Ovary (tissue), 3 donors: ENCODE measurements around the gene GUCD1.

Source experiments
- CTCF ChIP-seq, 3 donors: fragments of 450-650 bp in 2 of 3; fragments of 200-600 bp in 1 of 3; IDR thresholded peaks; one replicate each; pipeline versions ENCODE4 v1.5.1 to v1.8.0; 2016 to 2022; ENCODE audit warnings: antibody characterized with exemption in 3 of 3, mild to moderate bottlenecking in 1 of 3
- POLR2A ChIP-seq: fragments of 450-650 bp; IDR thresholded peaks from one replicate; pipeline ENCODE4 v1.6.1; 2017; ENCODE audit warnings: antibody characterized with exemption, mild to moderate bottlenecking, moderate library complexity
- donor health status: DM: no; HTN: no; CAD: no.

GRCh38 chr22:24571266-24571665 lies 16.3 kb upstream of the GUCD1 start:
- TF ChIP-seq CTCF (IDR thresholded peaks at IDR 0.05) (no peak), POLR2A (no peak)
